ENCODE results near the gene ECSCR.
"Not testable (repeated sequence)": the region's sequence is repeated elsewhere in the genome, so short reads cannot be mapped to it uniquely, and the experiment has no call there.

ECSCR gene

GRCh38 chr5:139462586-139463276 lies at the start of gene ECSCR:
Gene ECSCR (minus strand): TSS chr5:139462743. CDS start chr5:139462670, 73 bp downstream.
- FAIRE-seq (no peak), DNase-seq (ENCODE audit: low spot score) (no peak)

GRCh38 chr5:139504722-139505121 lies 42.2 kb upstream of the ECSCR start:
- FAIRE-seq; DNase-seq (ENCODE audit: low spot score): not testable (repeated sequence)

DNA sequence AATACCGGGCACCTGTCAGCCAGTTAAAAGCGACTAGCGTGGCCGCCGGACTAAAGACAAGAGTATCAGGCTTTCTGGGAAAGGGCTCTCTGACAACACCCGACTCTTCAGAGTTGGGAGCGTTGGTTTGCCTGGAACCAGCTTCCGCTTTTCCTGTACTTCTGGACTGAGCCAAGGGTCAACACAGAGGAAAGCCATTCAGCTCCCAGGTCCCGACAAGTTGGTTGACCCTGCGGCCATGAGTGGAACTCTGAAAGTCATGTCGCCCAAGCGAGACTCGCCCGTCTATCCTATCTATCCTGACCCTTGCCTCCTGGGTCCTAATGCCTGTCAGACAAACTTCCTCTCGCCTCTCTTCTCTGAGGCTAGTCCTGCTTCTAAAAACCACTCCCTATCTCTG lies 41.3 kb upstream of the ECSCR start:
- DNase-seq (ENCODE audit: low spot score); FAIRE-seq: not testable (repeated sequence)

DNA sequence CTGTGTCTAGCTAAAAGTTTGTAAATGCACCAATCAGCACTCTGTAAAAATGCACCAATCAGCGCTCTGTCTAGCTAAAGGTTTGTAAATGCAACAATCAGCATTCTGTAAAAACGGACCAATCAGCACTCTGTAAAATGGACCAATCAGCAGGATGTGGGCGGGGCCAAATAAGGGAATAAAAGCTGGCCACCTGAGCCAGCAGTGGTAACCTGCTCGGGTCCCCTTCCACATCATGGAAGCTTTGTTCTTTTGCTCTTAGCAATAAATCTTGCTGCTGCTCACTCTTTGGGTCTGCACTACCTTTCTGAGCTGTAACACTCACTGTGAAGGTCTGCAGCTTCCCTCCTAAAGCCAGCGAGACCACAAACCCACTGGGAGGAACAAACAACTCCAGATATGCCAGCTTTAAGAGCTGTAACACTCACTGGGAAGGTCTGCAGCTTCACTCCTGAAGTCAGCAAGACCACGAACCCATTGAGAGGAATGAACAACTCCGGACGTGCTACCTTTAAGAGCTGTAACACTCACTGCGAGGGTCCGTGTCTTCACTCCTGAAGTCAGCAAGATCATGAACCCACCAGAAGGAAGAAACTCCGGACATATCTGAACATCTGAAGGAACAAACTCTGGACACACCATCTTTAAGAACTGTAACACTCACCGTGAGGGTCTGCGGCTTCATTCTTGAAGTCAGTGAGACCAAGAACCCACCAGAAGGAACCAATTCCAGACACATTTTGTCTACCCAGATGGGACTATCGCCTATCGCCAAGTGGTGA lies 40.7 kb upstream of the ECSCR start:
- DNase-seq (ENCODE audit: low spot score); FAIRE-seq: not testable (repeated sequence)

DNA sequence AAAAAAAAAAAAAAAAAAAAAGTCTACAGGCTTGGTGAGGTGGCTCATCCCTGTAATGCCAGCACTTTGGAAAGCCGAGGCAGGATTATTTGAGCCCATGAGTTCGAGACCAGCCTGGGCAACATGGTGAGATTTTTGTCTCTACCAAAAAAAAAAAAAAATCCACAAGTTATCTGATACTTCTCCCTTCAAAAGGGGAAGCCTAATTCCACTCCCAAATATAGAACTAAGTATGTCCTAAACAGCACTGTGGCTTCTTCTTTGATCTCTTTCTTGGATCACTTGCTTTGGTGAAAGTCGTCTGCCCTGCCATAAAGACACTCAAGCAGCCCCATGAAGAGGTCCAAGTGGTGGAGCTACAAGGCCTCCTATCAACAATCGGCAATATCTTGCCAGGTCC lies 38.8 kb upstream of the ECSCR start:
- FAIRE-seq (no peak), DNase-seq (ENCODE audit: low spot score) (no peak)

DNA sequence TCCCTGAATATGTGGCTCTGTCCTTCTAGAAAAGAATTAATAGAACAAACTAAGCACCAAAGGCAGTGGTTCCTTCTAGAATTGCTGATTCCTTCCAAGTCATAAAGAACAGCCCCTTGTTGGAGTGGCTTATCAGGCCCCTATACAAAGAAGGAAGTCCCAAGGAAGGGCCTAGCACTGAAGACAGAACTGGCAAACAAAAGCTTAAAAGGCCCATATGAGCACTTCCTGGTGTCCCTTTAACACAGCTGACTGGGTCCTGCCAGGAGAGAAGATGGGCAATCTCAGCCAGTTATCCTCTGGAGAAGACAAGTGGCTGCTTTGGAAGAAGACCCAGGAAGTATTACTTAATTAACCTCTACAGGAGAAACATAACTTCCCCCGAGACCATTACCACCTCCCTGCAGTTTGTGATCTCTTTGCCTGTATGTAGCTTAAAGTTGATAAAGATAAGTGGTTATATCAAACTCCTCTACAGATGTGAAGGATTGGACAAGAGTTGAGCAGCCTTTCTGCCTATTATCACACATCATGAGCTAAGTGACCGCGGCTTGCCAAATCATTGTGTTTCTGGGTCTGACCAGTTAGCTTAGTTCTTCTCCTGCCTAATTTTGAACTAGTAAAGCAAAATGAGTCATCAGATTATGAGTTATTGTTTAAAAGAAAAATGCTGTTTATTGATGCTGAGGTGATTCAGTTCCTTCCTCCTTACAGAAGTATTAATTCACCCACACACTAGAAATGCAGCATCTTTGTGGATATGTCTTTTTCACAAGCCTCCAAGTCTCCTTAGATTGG lies 33.3 kb upstream of the ECSCR start:
- FAIRE-seq, result no peak
- no peak for DNase-seq (ENCODE audit: low spot score)

- FAIRE-seq (no peak), DNase-seq (ENCODE audit: low spot score) (no peak)
Measured at GRCh38 chr5:139494832-139495231, 32.3 kb upstream of the ECSCR start.

- no peak for DNase-seq (ENCODE audit: low spot score)
- FAIRE-seq, result no peak
Measured at GRCh38 chr5:139494256-139494655, 31.7 kb upstream of the ECSCR start.

- DNase-seq (ENCODE audit: low spot score), result peak; percentile 62
- FAIRE-seq, result no peak
Measured at GRCh38 chr5:139492700-139493192, 30.2 kb upstream of the ECSCR start.

- DNase-seq (ENCODE audit: low spot score), result no peak
- FAIRE-seq, result no peak
Measured at GRCh38 chr5:139488260-139488659, 25.7 kb upstream of the ECSCR start.

DNA sequence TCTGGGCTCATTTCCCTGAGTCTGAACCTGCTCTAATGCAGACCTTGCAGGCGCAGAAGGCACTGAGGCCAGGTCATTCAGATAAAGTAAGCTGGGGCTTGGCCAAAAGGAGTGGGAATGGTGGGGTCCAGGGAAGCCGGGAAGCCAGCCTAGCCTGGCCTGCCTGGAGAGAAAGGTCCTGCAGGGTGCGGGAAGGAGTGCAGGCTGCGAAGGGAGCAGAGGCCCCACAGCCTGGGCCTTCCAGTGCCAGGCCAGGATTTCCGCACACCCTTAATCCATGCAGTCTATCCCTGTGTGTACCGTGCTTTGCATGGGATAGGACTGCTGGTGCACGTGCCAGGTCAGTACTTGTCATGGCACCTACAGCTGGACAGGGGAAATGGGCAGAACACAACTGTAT lies 23.7 kb upstream of the ECSCR start:
- no peak for DNase-seq (ENCODE audit: low spot score)
- no peak for FAIRE-seq

GRCh38 chr5:139482890-139483208 lies 20.3 kb upstream of the ECSCR start:
- not testable (repeated sequence) for DNase-seq (ENCODE audit: low spot score); FAIRE-seq

- peak; percentile 98 for DNase-seq (ENCODE audit: low spot score)
- FAIRE-seq, result peak; percentile 92
Measured at GRCh38 chr5:139482050-139482889, 19.7 kb upstream of the ECSCR start, which contains the start of gene STING1. Gene STING1 (minus strand): TSS chr5:139482758. CDS start chr5:139481704, 1,054 bp downstream.

DNA sequence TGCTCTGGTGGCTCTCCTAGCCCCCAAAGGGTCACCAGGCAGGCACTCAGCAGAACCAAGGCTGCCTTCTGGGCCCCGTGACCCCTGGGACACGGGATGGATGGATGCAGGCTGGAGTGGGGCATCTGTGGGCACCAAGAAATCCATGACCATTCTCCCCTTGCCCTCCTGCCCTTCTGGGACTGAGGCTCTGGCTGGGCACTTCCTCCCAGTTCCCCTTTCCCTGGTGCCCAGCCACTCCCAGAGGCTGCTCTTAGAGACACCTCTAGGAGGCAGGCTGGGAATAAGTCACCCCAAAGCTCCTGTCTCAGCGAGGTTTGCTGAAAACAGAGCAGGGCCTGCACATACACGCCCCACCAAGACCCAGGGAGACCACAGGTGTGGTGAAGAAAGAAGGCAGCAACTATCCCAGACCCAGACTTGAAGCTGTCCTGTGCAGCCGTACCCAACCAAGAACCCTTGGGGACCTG lies 19.1 kb upstream of the ECSCR start:
- FAIRE-seq (no peak), DNase-seq (ENCODE audit: low spot score) (peak; percentile 26)

GRCh38 chr5:139481122-139481533 lies 18.6 kb upstream of the ECSCR start:
- DNase-seq (ENCODE audit: low spot score) (no peak), FAIRE-seq (no peak)

DNA sequence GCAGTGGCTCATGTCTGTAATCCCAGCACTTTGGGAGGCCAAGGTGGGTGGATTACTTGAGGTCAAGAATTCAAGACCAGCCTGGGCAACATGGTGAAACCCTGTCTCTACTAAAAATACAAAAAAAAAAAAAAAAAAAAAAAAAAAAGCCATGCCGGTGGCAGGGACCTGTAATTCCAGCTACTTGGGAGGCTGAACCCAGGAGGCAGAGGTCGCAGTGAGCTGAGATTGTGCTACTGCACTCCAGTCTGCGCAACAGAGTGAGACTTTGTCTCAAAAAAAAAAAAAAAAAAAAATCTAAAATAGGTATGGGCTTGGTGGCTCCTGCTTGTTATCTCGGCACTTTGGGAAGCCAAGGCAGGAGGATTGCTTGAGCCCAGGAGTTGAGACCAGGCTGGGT lies 17.2 kb upstream of the ECSCR start:
- DNase-seq (ENCODE audit: low spot score); FAIRE-seq: not testable (repeated sequence)

- FAIRE-seq; DNase-seq (ENCODE audit: low spot score): not testable (repeated sequence)
Measured at GRCh38 chr5:139478657-139479423, 16.3 kb upstream of the ECSCR start.

- FAIRE-seq, result no peak
Measured at GRCh38 chr5:139475865-139476617, 13.5 kb upstream of the ECSCR start.

More at GRCh38 chr5:139475865-139476617, 13.5 kb upstream of the ECSCR start:
- no peak for DNase-seq (ENCODE audit: low spot score)
